ENCODE measurements around the gene AICDA. TPM values are rescaled to one million over a fixed set of nuclear protein-coding genes. Genes with fewer than 3 reads are reported as not detected.
"Not testable (repeated sequence)": the region's sequence is repeated elsewhere in the genome, so short reads cannot be mapped to it uniquely, and the experiment has no call there.

The AICDA gene
- polyA plus RNA-seq, 2 donors, result not detected

- WGBS, 2 donors, result 98 to 100% methylated on average over 10 to 24 of the region's 26 CpGs
- H3K4me3 ChIP-seq (ENCODE audit: low read depth in 1 of 2, low read length in 2 of 2); H3K9me3 ChIP-seq (ENCODE audit: control insufficient read depth in 2 of 2, insufficient read depth in 1 of 2, low read depth in 1 of 2, low read length in 1 of 2): not testable (repeated sequence)
These were observed 12.1 kb upstream of the AICDA start for GRCh38 chr12:8624750-8625149.

GRCh38 chr12:8622646-8623045 is 10.0 kb upstream of the AICDA start:
- Histone ChIP-seq H3K27me3 (ENCODE audit: control insufficient read depth in 1 of 2, insufficient read depth in 2 of 2, low read length in 2 of 2) (no peaks in the 10 kb centered on the region), H3K4me1 (ENCODE audit: control insufficient read depth in 2 of 2, insufficient read depth in 2 of 2, low read length in 1 of 2) (no peaks in the 10 kb centered on the region), H3K27ac (ENCODE audit: low read depth in 2 of 2, low read length in 1 of 2) (no peak overlapping the region), H3K36me3 (ENCODE audit: control insufficient read depth in 2 of 2, insufficient read depth in 2 of 2, low read length in 1 of 2) (no peaks in the 10 kb centered on the region), H3K9me3 (ENCODE audit: control insufficient read depth in 2 of 2, insufficient read depth in 1 of 2, low read depth in 1 of 2, low read length in 1 of 2) (no peaks in the 10 kb centered on the region), H3K4me3 (ENCODE audit: low read depth in 1 of 2, low read length in 2 of 2) (no peak overlapping the region)
- 61 to 68% methylated on average over 4 of the region's 4 CpGs for WGBS, 2 donors

More at GRCh38 chr12:8624750-8625149, 12.1 kb upstream of the AICDA start:
- H3K27ac ChIP-seq (ENCODE audit: low read depth in 2 of 2, low read length in 1 of 2); H3K27me3 ChIP-seq (ENCODE audit: control insufficient read depth in 1 of 2, insufficient read depth in 2 of 2, low read length in 2 of 2); H3K4me1 ChIP-seq (ENCODE audit: control insufficient read depth in 2 of 2, insufficient read depth in 2 of 2, low read length in 1 of 2); H3K36me3 ChIP-seq (ENCODE audit: control insufficient read depth in 2 of 2, insufficient read depth in 2 of 2, low read length in 1 of 2): not testable (repeated sequence)

GRCh38 chr12:8615206-8615605 is 2.5 kb upstream of the AICDA start:
- Histone ChIP-seq H3K4me1 (ENCODE audit: control insufficient read depth in 2 of 2, insufficient read depth in 2 of 2, low read length in 1 of 2) (no peaks in the 10 kb centered on the region), H3K27ac (ENCODE audit: low read depth in 2 of 2, low read length in 1 of 2) (no peak overlapping the region), H3K9me3 (ENCODE audit: control insufficient read depth in 2 of 2, insufficient read depth in 1 of 2, low read depth in 1 of 2, low read length in 1 of 2) (no peaks in the 10 kb centered on the region), H3K27me3 (ENCODE audit: control insufficient read depth in 1 of 2, insufficient read depth in 2 of 2, low read length in 2 of 2) (no peaks in the 10 kb centered on the region), H3K36me3 (ENCODE audit: control insufficient read depth in 2 of 2, insufficient read depth in 2 of 2, low read length in 1 of 2) (no peaks in the 10 kb centered on the region), H3K4me3 (ENCODE audit: low read depth in 1 of 2, low read length in 2 of 2) (no peak overlapping the region)
- WGBS, 2 donors, result 71 to 73% methylated on average over 6 of the region's 6 CpGs

GRCh38 chr12:8613881-8614280 is 1.2 kb upstream of the AICDA start:
- not testable (repeated sequence) for H3K4me3 ChIP-seq (ENCODE audit: low read depth in 1 of 2, low read length in 2 of 2); H3K4me1 ChIP-seq (ENCODE audit: control insufficient read depth in 2 of 2, insufficient read depth in 2 of 2, low read length in 1 of 2); H3K27me3 ChIP-seq (ENCODE audit: control insufficient read depth in 1 of 2, insufficient read depth in 2 of 2, low read length in 2 of 2); H3K36me3 ChIP-seq (ENCODE audit: control insufficient read depth in 2 of 2, insufficient read depth in 2 of 2, low read length in 1 of 2); H3K27ac ChIP-seq (ENCODE audit: low read depth in 2 of 2, low read length in 1 of 2); H3K9me3 ChIP-seq (ENCODE audit: control insufficient read depth in 2 of 2, insufficient read depth in 1 of 2, low read depth in 1 of 2, low read length in 1 of 2)
- 98 to 100% methylated on average over 1 of the region's 1 CpG for WGBS, 2 donors

- Histone ChIP-seq H3K27me3 (ENCODE audit: control insufficient read depth in 1 of 2, insufficient read depth in 2 of 2, low read length in 2 of 2) (no peaks in the 10 kb centered on the region), H3K36me3 (ENCODE audit: control insufficient read depth in 2 of 2, insufficient read depth in 2 of 2, low read length in 1 of 2) (no peaks in the 10 kb centered on the region), H3K27ac (ENCODE audit: low read depth in 2 of 2, low read length in 1 of 2) (no peak overlapping the region), H3K9me3 (ENCODE audit: control insufficient read depth in 2 of 2, insufficient read depth in 1 of 2, low read depth in 1 of 2, low read length in 1 of 2) (no peaks in the 10 kb centered on the region), H3K4me3 (ENCODE audit: low read depth in 1 of 2, low read length in 2 of 2) (no peak overlapping the region), H3K4me1 (ENCODE audit: control insufficient read depth in 2 of 2, insufficient read depth in 2 of 2, low read length in 1 of 2) (no peaks in the 10 kb centered on the region)
- 12 to 14% methylated on average over 5 of the region's 5 CpGs for WGBS, 2 donors
These were observed 3.5 kb downstream of the AICDA start for GRCh38 chr12:8609061-8609570.

GRCh38 chr12:8606890-8607289 is 5.8 kb downstream of the AICDA start:
- WGBS, 2 donors, result 93 to 95% methylated on average over 6 of the region's 6 CpGs
- Histone ChIP-seq H3K4me3 (ENCODE audit: low read depth in 1 of 2, low read length in 2 of 2) (no peak overlapping the region), H3K9me3 (ENCODE audit: control insufficient read depth in 2 of 2, insufficient read depth in 1 of 2, low read depth in 1 of 2, low read length in 1 of 2) (no peaks in the 10 kb centered on the region), H3K27ac (ENCODE audit: low read depth in 2 of 2, low read length in 1 of 2) (no peak overlapping the region), H3K36me3 (ENCODE audit: control insufficient read depth in 2 of 2, insufficient read depth in 2 of 2, low read length in 1 of 2) (no peaks in the 10 kb centered on the region), H3K27me3 (ENCODE audit: control insufficient read depth in 1 of 2, insufficient read depth in 2 of 2, low read length in 2 of 2) (no peaks in the 10 kb centered on the region), H3K4me1 (ENCODE audit: control insufficient read depth in 2 of 2, insufficient read depth in 2 of 2, low read length in 1 of 2) (no peaks in the 10 kb centered on the region)

- no peaks in the 10 kb centered on the region for H3K4me1 ChIP-seq (ENCODE audit: control insufficient read depth in 2 of 2, insufficient read depth in 2 of 2, low read length in 1 of 2)
- H3K27me3 ChIP-seq (ENCODE audit: control insufficient read depth in 1 of 2, insufficient read depth in 2 of 2, low read length in 2 of 2), result no peaks in the 10 kb centered on the region
- H3K4me3 ChIP-seq (ENCODE audit: low read depth in 1 of 2, low read length in 2 of 2), result no peak overlapping the region
These were observed 7.6 kb downstream of the AICDA start for GRCh38 chr12:8605057-8605456.

GRCh38 chr12:8603856-8604255 is 8.8 kb downstream of the AICDA start:
- Histone ChIP-seq H3K4me1 (ENCODE audit: control insufficient read depth in 2 of 2, insufficient read depth in 2 of 2, low read length in 1 of 2) (no peaks in the 10 kb centered on the region), H3K27ac (ENCODE audit: low read depth in 2 of 2, low read length in 1 of 2) (no peak overlapping the region), H3K27me3 (ENCODE audit: control insufficient read depth in 1 of 2, insufficient read depth in 2 of 2, low read length in 2 of 2) (no peaks in the 10 kb centered on the region), H3K36me3 (ENCODE audit: control insufficient read depth in 2 of 2, insufficient read depth in 2 of 2, low read length in 1 of 2) (no peaks in the 10 kb centered on the region), H3K9me3 (ENCODE audit: control insufficient read depth in 2 of 2, insufficient read depth in 1 of 2, low read depth in 1 of 2, low read length in 1 of 2) (no peaks in the 10 kb centered on the region), H3K4me3 (ENCODE audit: low read depth in 1 of 2, low read length in 2 of 2) (no peak overlapping the region)
- 36 to 41% methylated on average over 3 of the region's 3 CpGs for WGBS, 2 donors

More at GRCh38 chr12:8605057-8605456, 7.6 kb downstream of the AICDA start:
- 93 to 96% methylated on average over 30 of the region's 30 CpGs for WGBS, 2 donors
- Histone ChIP-seq H3K36me3 (ENCODE audit: control insufficient read depth in 2 of 2, insufficient read depth in 2 of 2, low read length in 1 of 2) (no peaks in the 10 kb centered on the region), H3K9me3 (ENCODE audit: control insufficient read depth in 2 of 2, insufficient read depth in 1 of 2, low read depth in 1 of 2, low read length in 1 of 2) (no peaks in the 10 kb centered on the region), H3K27ac (ENCODE audit: low read depth in 2 of 2, low read length in 1 of 2) (no peak overlapping the region)

- H3K36me3 ChIP-seq (ENCODE audit: control insufficient read depth in 2 of 2, insufficient read depth in 2 of 2, low read length in 1 of 2), result no peaks in the 10 kb centered on the region
- WGBS, 2 donors, result 50 to 63% methylated on average over 2 of the region's 2 CpGs
These were observed 9.4 kb downstream of the AICDA start for GRCh38 chr12:8603286-8603685.

GRCh38 chr12:8596561-8596960 is 16.1 kb downstream of the AICDA start:
- WGBS, 2 donors, result 62 to 67% methylated on average over 3 of the region's 3 CpGs
- H3K9me3 ChIP-seq (ENCODE audit: control insufficient read depth in 2 of 2, insufficient read depth in 1 of 2, low read depth in 1 of 2, low read length in 1 of 2), result no peaks in the 10 kb centered on the region
- no peaks in the 10 kb centered on the region for H3K36me3 ChIP-seq (ENCODE audit: control insufficient read depth in 2 of 2, insufficient read depth in 2 of 2, low read length in 1 of 2)
- H3K27me3 ChIP-seq (ENCODE audit: control insufficient read depth in 1 of 2, insufficient read depth in 2 of 2, low read length in 2 of 2), result no peaks in the 10 kb centered on the region
- H3K27ac ChIP-seq (ENCODE audit: low read depth in 2 of 2, low read length in 1 of 2), result no peak overlapping the region
- H3K4me3 ChIP-seq (ENCODE audit: low read depth in 1 of 2, low read length in 2 of 2), result no peak overlapping the region
- no peaks in the 10 kb centered on the region for H3K4me1 ChIP-seq (ENCODE audit: control insufficient read depth in 2 of 2, insufficient read depth in 2 of 2, low read length in 1 of 2)

More at GRCh38 chr12:8603286-8603685, 9.4 kb downstream of the AICDA start:
- H3K27ac ChIP-seq (ENCODE audit: low read depth in 2 of 2, low read length in 1 of 2), result no peak overlapping the region
- H3K4me3 ChIP-seq (ENCODE audit: low read depth in 1 of 2, low read length in 2 of 2), result no peak overlapping the region
- H3K27me3 ChIP-seq (ENCODE audit: control insufficient read depth in 1 of 2, insufficient read depth in 2 of 2, low read length in 2 of 2), result no peaks in the 10 kb centered on the region
- no peaks in the 10 kb centered on the region for H3K4me1 ChIP-seq (ENCODE audit: control insufficient read depth in 2 of 2, insufficient read depth in 2 of 2, low read length in 1 of 2)
- no peaks in the 10 kb centered on the region for H3K9me3 ChIP-seq (ENCODE audit: control insufficient read depth in 2 of 2, insufficient read depth in 1 of 2, low read depth in 1 of 2, low read length in 1 of 2)
